Stimulated activated CD4-positive, alpha-beta T cell treated with anti-CD3 and anti-CD28 coated beads, Interleukin-15, amount 100 ng/mL, for 24 hours (primary cell): ENCODE data around the gene TMOD3.
A peak's percentile ranks its signal among the peaks of the same experiment; 100 is the strongest.

Source experiments
- DNase-seq: peaks from one replicate; pipeline ENCODE4 v3.0.0-alpha.2; 2020

TMOD3 gene

GRCh38 chr15:51912528-51912927 is 83.1 kb downstream of the TMOD3 start:
- no peak for DNase-seq

- DNase-seq, result peak; percentile 8
Measured at GRCh38 chr15:51917493-51917892, 88.0 kb downstream of the TMOD3 start.

GRCh38 chr15:51924156-51925068 is 95.0 kb downstream of the TMOD3 start:
- no peak for DNase-seq

- no peak for DNase-seq
Measured at GRCh38 chr15:51926809-51927208, 97.4 kb downstream of the TMOD3 start.

- DNase-seq, result no peak
Measured at GRCh38 chr15:51931016-51931415, 101.6 kb downstream of the TMOD3 start.

- no peak for DNase-seq
Measured at GRCh38 chr15:51931638-51932037, 102.2 kb downstream of the TMOD3 start.

- DNase-seq, result no peak
Measured at GRCh38 chr15:51932161-51932560, 102.7 kb downstream of the TMOD3 start.

- no peak for DNase-seq
Measured at GRCh38 chr15:51935466-51936104, 106.1 kb downstream of the TMOD3 start.

- DNase-seq, result no peak
Measured at GRCh38 chr15:51936105-51936478, 106.6 kb downstream of the TMOD3 start.

- no peak for DNase-seq
Measured at GRCh38 chr15:51938286-51938685, 108.8 kb downstream of the TMOD3 start.

GRCh38 chr15:51939216-51939615 is 109.8 kb downstream of the TMOD3 start:
- DNase-seq, result no peak

- no peak for DNase-seq
Measured at GRCh38 chr15:51947124-51947523, 117.7 kb downstream of the TMOD3 start.

GRCh38 chr15:51952805-51953204 is 123.4 kb downstream of the TMOD3 start:
- DNase-seq, result no peak

- no peak for DNase-seq
Measured at GRCh38 chr15:51955504-51955903, 126.1 kb downstream of the TMOD3 start.
